Measurements from ENCODE around the gene GPR156.
A peak's percentile ranks its signal among the peaks of the same experiment; 100 is the strongest.

Gene GPR156

GRCh38 chr3:120289636-120290035 is 4.6 kb upstream of the GPR156 start:
- no peak overlapping the region for H3K4me3 ChIP-seq (replicated peaks; ENCODE audit: low read depth, low read length)
- DNase-seq (ENCODE audit: low read depth) = no peak
- TF ChIP-seq, protein P1, sequence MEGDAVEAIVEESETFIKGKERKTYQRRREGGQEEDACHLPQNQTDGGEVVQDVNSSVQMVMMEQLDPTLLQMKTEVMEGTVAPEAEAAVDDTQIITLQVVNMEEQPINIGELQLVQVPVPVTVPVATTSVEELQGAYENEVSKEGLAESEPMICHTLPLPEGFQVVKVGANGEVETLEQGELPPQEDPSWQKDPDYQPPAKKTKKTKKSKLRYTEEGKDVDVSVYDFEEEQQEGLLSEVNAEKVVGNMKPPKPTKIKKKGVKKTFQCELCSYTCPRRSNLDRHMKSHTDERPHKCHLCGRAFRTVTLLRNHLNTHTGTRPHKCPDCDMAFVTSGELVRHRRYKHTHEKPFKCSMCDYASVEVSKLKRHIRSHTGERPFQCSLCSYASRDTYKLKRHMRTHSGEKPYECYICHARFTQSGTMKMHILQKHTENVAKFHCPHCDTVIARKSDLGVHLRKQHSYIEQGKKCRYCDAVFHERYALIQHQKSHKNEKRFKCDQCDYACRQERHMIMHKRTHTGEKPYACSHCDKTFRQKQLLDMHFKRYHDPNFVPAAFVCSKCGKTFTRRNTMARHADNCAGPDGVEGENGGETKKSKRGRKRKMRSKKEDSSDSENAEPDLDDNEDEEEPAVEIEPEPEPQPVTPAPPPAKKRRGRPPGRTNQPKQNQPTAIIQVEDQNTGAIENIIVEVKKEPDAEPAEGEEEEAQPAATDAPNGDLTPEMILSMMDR (IDR thresholded peaks at IDR 0.05; ENCODE audit: low read length, missing control alignments) = no peak

GRCh38 chr3:120286465-120286864 is 1.4 kb upstream of the GPR156 start:
- no peak for DNase-seq (ENCODE audit: low read depth)
- no peak overlapping the region for H3K4me3 ChIP-seq (replicated peaks; ENCODE audit: low read depth, low read length)
- TF ChIP-seq, protein P1 (IDR thresholded peaks at IDR 0.05; ENCODE audit: low read length, missing control alignments) = no peak

- DNase-seq (ENCODE audit: low read depth) = no peak
- peak overlapping the region; percentile 61 for H3K4me3 ChIP-seq (replicated peaks; ENCODE audit: low read depth, low read length)
- TF ChIP-seq, protein P1 (IDR thresholded peaks at IDR 0.05; ENCODE audit: low read length, missing control alignments) = no peak
These were observed 453 bp upstream of the GPR156 start for GRCh38 chr3:120285508-120285841.

DNA sequence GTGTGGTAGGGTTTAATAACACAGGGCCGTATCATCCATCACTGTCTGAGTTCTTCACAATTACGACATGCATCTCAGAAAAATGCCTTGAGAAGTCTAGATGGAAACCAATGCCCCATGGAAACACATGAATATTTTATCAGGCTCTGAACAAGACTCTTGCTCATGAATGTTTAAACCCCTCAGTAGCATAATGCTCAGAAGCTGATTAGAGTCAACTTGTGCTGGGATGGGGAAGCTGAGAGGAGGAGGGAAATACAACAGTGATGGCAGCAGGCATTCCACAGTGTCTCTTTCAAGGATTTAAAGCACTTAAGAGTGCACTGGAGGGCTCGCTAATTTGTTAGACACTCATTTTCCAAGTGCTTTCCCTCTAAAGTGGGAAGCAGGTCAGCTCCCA is 3.8 kb downstream of the GPR156 start:
- TF ChIP-seq, protein P1 (IDR thresholded peaks at IDR 0.05; ENCODE audit: low read length, missing control alignments) = no peak
- H3K4me3 ChIP-seq (replicated peaks; ENCODE audit: low read depth, low read length) = no peak overlapping the region
- no peak for DNase-seq (ENCODE audit: low read depth)

- no peak overlapping the region for H3K4me3 ChIP-seq (replicated peaks; ENCODE audit: low read depth, low read length)
- TF ChIP-seq, protein P1 (IDR thresholded peaks at IDR 0.05; ENCODE audit: low read length, missing control alignments) = no peak
- no peak for DNase-seq (ENCODE audit: low read depth)
These were observed 4.5 kb downstream of the GPR156 start for GRCh38 chr3:120280566-120280965.

GRCh38 chr3:120280026-120280425 is 5.0 kb downstream of the GPR156 start:
- TF ChIP-seq, protein P1 (IDR thresholded peaks at IDR 0.05; ENCODE audit: low read length, missing control alignments) = no peak
- DNase-seq (ENCODE audit: low read depth) = no peak
- H3K4me3 ChIP-seq (replicated peaks; ENCODE audit: low read depth, low read length) = no peak overlapping the region

GRCh38 chr3:120276767-120277166 is 8.3 kb downstream of the GPR156 start:
- TF ChIP-seq, protein P1 (IDR thresholded peaks at IDR 0.05; ENCODE audit: low read length, missing control alignments) = no peak
- H3K4me3 ChIP-seq (replicated peaks; ENCODE audit: low read depth, low read length) = no peak overlapping the region
- DNase-seq (ENCODE audit: low read depth) = no peak

Data from fibroblast of pulmonary artery (primary cell).